GM12892 (cell line): ENCODE results near the gene ARRDC2.

Source experiments
- POLR2A ChIP-seq: IDR thresholded peaks from 2 replicates; pipeline ENCODE4 v1.6.1; 2011; ENCODE audit warnings: low read depth, low read length, control low read depth
- POLR2AphosphoS5 ChIP-seq: IDR thresholded peaks from 2 replicates; pipeline ENCODE4 v1.6.1; 2011; ENCODE audit warnings: low read depth, low read length, control low read depth
- TAF1 ChIP-seq: IDR thresholded peaks from 2 replicates; pipeline ENCODE4 v1.6.1; 2011; ENCODE audit warnings: low read depth, mild to moderate bottlenecking, control low read depth, low read length, borderline replicate concordance

DNA sequence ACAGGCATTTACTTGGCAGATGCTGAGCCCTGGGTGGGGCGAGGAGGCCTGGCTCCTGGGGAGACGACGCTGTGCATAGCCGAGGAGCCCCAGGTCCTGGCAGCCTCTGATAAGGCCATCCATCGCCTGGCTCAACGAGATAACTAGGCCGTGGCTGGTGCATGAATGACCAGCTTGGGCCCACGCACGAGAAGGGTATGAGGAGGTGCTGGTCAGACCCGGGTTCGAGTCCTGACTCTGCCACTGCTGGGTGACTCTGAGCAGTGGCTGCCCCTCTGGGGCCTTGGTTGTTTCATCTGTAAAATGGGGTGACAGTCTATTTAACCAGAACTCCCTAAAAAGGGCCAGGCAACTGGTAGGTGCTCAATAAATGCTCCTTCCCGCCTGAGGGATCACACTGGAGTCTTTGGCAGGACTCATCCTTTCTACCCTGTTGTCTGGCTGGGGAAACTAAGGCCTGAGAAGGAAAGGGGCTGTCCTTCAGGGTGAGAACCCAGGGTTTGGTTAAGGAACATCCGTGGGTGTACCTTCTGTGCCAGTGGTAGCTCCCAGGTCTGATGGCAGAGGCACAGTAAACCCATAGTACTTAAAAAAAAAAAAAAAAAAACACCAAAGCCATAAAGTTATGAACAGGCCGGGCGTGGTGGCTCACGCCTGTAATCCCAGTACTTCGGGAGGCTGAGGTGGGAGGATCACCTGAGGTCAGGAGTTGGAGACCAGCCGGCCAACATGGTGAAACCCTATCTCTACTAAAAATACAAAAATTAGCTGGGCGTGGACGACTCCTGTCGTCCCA is 8.1 kb upstream of the ARRDC2 start:
- no peak for TF ChIP-seq TAF1
- no peak for TF ChIP-seq POLR2AphosphoS5
- no peak for TF ChIP-seq POLR2A
